GM23338 (cell line): ENCODE data around the gene SMYD3. TPM values are rescaled to one million over a fixed set of nuclear protein-coding genes. Genes with fewer than 3 reads are reported as not detected.

Source experiments
- ATAC-seq: fragments of 200-7000 bp; cut with Tn5 transposase; 3 replicates; pipeline ENCODE4 v1.9.1; 2020
- DNase-seq: peaks from one replicate; pipeline ENCODE4 v3.0.0-alpha.2; 2015; ENCODE audit warnings: low spot score
- H2AFZ ChIP-seq: fragments of 200-600 bp; sonication (generic); 2 replicates; pipeline ENCODE4 v1.8.0; 2016; ENCODE audit warnings: antibody characterized with exemption, mild to moderate bottlenecking, moderate library complexity
- H3F3A ChIP-seq: fragments of 200-600 bp; sonication (generic); replicated peaks from 2 replicates; pipeline ENCODE4 v1.8.0; 2017; ENCODE audit warnings: antibody characterized with exemption, mixed run types, low read depth
- H3K27ac ChIP-seq: fragments of 200-600 bp; sonication (generic); 2 replicates; pipeline ENCODE4 v1.6.1; 2016; ENCODE audit warnings: low read depth
- H3K27me3 ChIP-seq: fragments of 200-600 bp; sonication (generic); 2 replicates; pipeline ENCODE4 v1.8.0; 2016; ENCODE audit warnings: mild to moderate bottlenecking, mixed run types, moderate library complexity; ENCODE audit not compliant: insufficient read depth
- H3K36me3 ChIP-seq: fragments of 200-600 bp; sonication (generic); 2 replicates; pipeline ENCODE4 v1.8.0; 2016; ENCODE audit warnings: mild to moderate bottlenecking; ENCODE audit not compliant: insufficient read depth
- H3K4me1 ChIP-seq: fragments of 200-600 bp; sonication (generic); 2 replicates; pipeline ENCODE4 v1.8.0; 2016; ENCODE audit warnings: mild to moderate bottlenecking, moderate library complexity; ENCODE audit not compliant: insufficient read depth
- H3K4me2 ChIP-seq: fragments of 200-600 bp; sonication (generic); 2 replicates; pipeline ENCODE4 v1.7.1; 2017; ENCODE audit warnings: mixed run types
- H3K4me3 ChIP-seq: fragments of 200-600 bp; sonication (generic); 2 replicates; pipeline ENCODE4 v1.6.1; 2016; ENCODE audit warnings: mixed run types
- H3K79me2 ChIP-seq: fragments of 200-600 bp; sonication (generic); replicated peaks from 2 replicates; pipeline ENCODE4 v1.8.0; 2017; ENCODE audit warnings: mild to moderate bottlenecking; ENCODE audit not compliant: insufficient read depth
- H3K9me2 ChIP-seq: fragments of 200-600 bp; sonication (generic); 2 replicates; pipeline ENCODE4 v1.8.0; 2017; ENCODE audit not compliant: insufficient read depth
- H4K20me1 ChIP-seq: fragments of 200-600 bp; sonication (generic); replicated peaks from 2 replicates; pipeline ENCODE4 v1.8.0; 2017; ENCODE audit warnings: mild to moderate bottlenecking; ENCODE audit not compliant: insufficient read depth
- H3K27ac Mint-ChIP-seq: 2 replicates; pipeline ENCODE4 v1.8.0; 2020; ENCODE audit warnings: inconsistent platforms, mild to moderate bottlenecking, moderate library complexity, mixed read lengths
- H3K27me3 Mint-ChIP-seq: 3 replicates; pipeline ENCODE4 v1.8.0; 2022; ENCODE audit warnings: low read depth, mild to moderate bottlenecking, moderate library complexity, mixed read lengths, inconsistent platforms; ENCODE audit not compliant: insufficient read depth, poor library complexity
- H3K36me3 Mint-ChIP-seq: 3 replicates; pipeline ENCODE4 v1.8.0; 2021; ENCODE audit warnings: low read depth, mild to moderate bottlenecking, inconsistent platforms, moderate library complexity, mixed read lengths
- H3K4me1 Mint-ChIP-seq: 3 replicates; pipeline ENCODE4 v1.8.0; 2020; ENCODE audit warnings: mild to moderate bottlenecking, inconsistent platforms, mixed read lengths
- H3K4me3 Mint-ChIP-seq: 3 replicates; pipeline ENCODE4 v1.8.0; 2021; ENCODE audit warnings: moderate library complexity, mild to moderate bottlenecking, inconsistent platforms, mixed read lengths
- H3K9me3 Mint-ChIP-seq: 3 replicates; pipeline ENCODE4 v1.8.0; 2020; ENCODE audit warnings: moderate library complexity, mild to moderate bottlenecking, inconsistent platforms, mixed read lengths
- CREB1 ChIP-seq: fragments of 250-450 bp; sonication (Bioruptor Pico); IDR thresholded peaks from 2 replicates; pipeline ENCODE4 v1.5.0; 2020; ENCODE audit warnings: low read depth, mild to moderate bottlenecking, moderate library complexity
- EZH2 ChIP-seq: fragments of 200-600 bp; sonication (generic); IDR thresholded peaks from one replicate; pipeline ENCODE4 v1.8.0; 2017; ENCODE audit warnings: antibody characterized with exemption, mild to moderate bottlenecking, low read depth; ENCODE audit not compliant: unreplicated experiment
- JUNB ChIP-seq: IDR thresholded peaks from one replicate; pipeline ENCODE4 v1.6.1; 2016; ENCODE audit warnings: antibody characterized with exemption; ENCODE audit not compliant: unreplicated experiment
- NANOG ChIP-seq: IDR thresholded peaks from 2 replicates; pipeline ENCODE4 v1.6.1; 2016; ENCODE audit warnings: antibody characterized with exemption, borderline replicate concordance
- POLR2AphosphoS5 ChIP-seq: IDR thresholded peaks from 2 replicates; pipeline ENCODE4 v1.6.1; 2016; ENCODE audit warnings: antibody characterized with exemption, low read depth
- STAT1 ChIP-seq: IDR thresholded peaks from one replicate; pipeline ENCODE4 v1.6.1; 2016; ENCODE audit warnings: antibody characterized with exemption; ENCODE audit not compliant: unreplicated experiment
- ZNF114 ChIP-seq: fragments of 250-450 bp; sonication (Bioruptor Pico); IDR thresholded peaks from 2 replicates; pipeline ENCODE4 v1.5.0; 2020; ENCODE audit warnings: mild to moderate bottlenecking, moderate library complexity
- ZNF331 ChIP-seq: fragments of 250-450 bp; sonication (Bioruptor Pico); IDR thresholded peaks from 2 replicates; pipeline ENCODE4 v1.5.0; 2020; ENCODE audit warnings: low read depth, mild to moderate bottlenecking, moderate library complexity
- ZNF462 ChIP-seq: fragments of 250-450 bp; sonication (Bioruptor Pico); IDR thresholded peaks from 2 replicates; pipeline ENCODE4 v1.5.0; 2020; ENCODE audit warnings: mild to moderate bottlenecking, moderate library complexity
- polyA plus RNA-seq: library from polyadenylated mRNA; unstranded; fragments of >200 nt; fragmentation: Nextera tagmentation; extraction: Ambion mirVana; gene quantifications from 2 replicates; pipeline ENCODE4 v1.2.1, GENCODE V29; 2016
- total RNA-seq: library from RNA; depleted of rRNA; stranded (reverse); fragments of >200 nt; shearing (Covaris generic); gene quantifications from 2 replicates; pipeline ENCODE4 v1.2.3, GENCODE V29; 2014
- TF ChIP-seq, protein P1 (sequence below): IDR thresholded peaks from 2 replicates; pipeline ENCODE4 v1.6.1; 2016; ENCODE audit warnings: antibody characterized with exemption

SMYD3 gene
- total and polyA plus RNA-seq, 2 experiments from 2014 or later = 31.8 to 34.4 TPM

DNA sequence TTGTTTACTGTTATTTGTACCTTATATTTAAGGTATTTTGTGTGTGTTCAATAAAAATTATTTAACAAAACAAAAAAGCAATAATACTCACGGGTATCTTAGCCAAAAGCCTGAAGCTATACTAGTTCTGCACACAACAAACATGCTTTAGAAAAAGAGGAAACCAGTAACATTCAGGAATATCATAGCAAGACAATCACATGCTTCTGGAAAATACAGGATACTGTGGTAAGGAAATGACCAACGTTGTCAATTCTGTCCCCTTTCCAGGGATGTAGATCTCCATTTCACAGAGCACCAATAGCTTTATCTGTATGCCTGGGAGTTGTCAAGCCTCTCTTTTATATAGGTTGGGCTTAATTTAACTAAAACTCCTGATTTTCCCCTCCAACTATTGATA, 288.4 kb downstream of the SMYD3 start (continued):
- no peak for TF ChIP-seq ZNF462 (CRISPR knock-in tag)
- TF ChIP-seq EZH2 = no peak
- TF ChIP-seq ZNF114 (CRISPR knock-in tag) = no peak
- no peak for TF ChIP-seq NANOG
- no peak for TF ChIP-seq ZNF331 (CRISPR knock-in tag)
- TF ChIP-seq CREB1 (CRISPR knock-in tag) = no peak
- TF ChIP-seq JUNB = no peak
- no peak for TF ChIP-seq STAT1
- TF ChIP-seq, protein P1, sequence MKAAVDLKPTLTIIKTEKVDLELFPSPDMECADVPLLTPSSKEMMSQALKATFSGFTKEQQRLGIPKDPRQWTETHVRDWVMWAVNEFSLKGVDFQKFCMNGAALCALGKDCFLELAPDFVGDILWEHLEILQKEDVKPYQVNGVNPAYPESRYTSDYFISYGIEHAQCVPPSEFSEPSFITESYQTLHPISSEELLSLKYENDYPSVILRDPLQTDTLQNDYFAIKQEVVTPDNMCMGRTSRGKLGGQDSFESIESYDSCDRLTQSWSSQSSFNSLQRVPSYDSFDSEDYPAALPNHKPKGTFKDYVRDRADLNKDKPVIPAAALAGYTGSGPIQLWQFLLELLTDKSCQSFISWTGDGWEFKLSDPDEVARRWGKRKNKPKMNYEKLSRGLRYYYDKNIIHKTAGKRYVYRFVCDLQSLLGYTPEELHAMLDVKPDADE = no peak

DNA sequence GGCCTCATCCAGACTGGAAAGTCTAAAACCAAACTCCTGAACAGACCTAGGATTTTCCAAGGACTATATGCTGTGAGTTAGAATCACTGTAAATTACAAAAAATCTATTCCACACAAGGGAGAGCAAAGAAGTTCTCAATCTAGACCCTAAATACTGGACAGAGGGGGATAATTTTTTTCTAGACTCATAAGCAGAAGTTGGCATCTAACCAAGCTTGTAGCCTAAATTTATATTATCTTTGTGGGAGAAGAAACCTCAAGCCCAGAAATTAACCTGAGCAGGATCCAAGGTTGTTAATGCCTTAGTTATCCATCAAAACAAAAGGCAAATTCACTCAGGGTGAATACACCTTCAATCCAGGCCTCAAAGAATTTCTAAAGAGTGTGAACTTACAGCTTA, 290.2 kb downstream of the SMYD3 start:
- peaks cover 22% of the 10 kb centered on the region for H3K9me3 Mint-ChIP-seq
- DNase-seq = no peak
- no peak overlapping the region for H3K4me2 ChIP-seq
- peaks cover 8% of the 10 kb centered on the region; the same call in 2 of the 3 replicates for H3K4me1 Mint-ChIP-seq
- H4K20me1 ChIP-seq = no peaks in the 10 kb centered on the region
- H3K79me2 ChIP-seq = no peaks in the 10 kb centered on the region
- H3K27me3 Mint-ChIP-seq = peaks cover 2% of the 10 kb centered on the region
- H3K4me1 ChIP-seq = no peaks in the 10 kb centered on the region
- no peak overlapping the region for H3K4me3 Mint-ChIP-seq
- H3K36me3 Mint-ChIP-seq = peaks cover 20% of the 10 kb centered on the region
- H3K27me3 ChIP-seq = no peaks in the 10 kb centered on the region
- no peak for ATAC-seq
- no peaks in the 10 kb centered on the region for H3F3A ChIP-seq
- no peak overlapping the region for H2AFZ ChIP-seq
- H3K4me3 ChIP-seq = no peak overlapping the region
- H3K27ac Mint-ChIP-seq = no peak overlapping the region
- peaks cover 6% of the 10 kb centered on the region; the same call in 1 of the 2 replicates for H3K36me3 ChIP-seq
- no peaks in the 10 kb centered on the region for H3K9me2 ChIP-seq
- H3K27ac ChIP-seq = no peak overlapping the region
- TF ChIP-seq ZNF462 (CRISPR knock-in tag) = no peak
- TF ChIP-seq CREB1 (CRISPR knock-in tag) = no peak
- no peak for TF ChIP-seq NANOG
- no peak for TF ChIP-seq POLR2AphosphoS5
